ENCODE measurements around the gene QRICH2.
"Not testable (repeated sequence)": the region's sequence is repeated elsewhere in the genome, so short reads cannot be mapped to it uniquely, and the experiment has no call there.

QRICH2 gene

GRCh38 chr17:76312735-76313134, 4.7 kb upstream of the QRICH2 start:
- DNase-seq (ENCODE audit: extremely low read depth, low read depth) = no peak
- H3K4me3 ChIP-seq (replicated peaks; ENCODE audit: low read depth, low read length) = no peak overlapping the region
- TF ChIP-seq CTCF (IDR thresholded peaks at IDR 0.05; ENCODE audit: low read depth, low read length, missing control alignments) = no peak

GRCh38 chr17:76309461-76309860, 1.4 kb upstream of the QRICH2 start:
- no peak for TF ChIP-seq CTCF (IDR thresholded peaks at IDR 0.05; ENCODE audit: low read depth, low read length, missing control alignments)
- no peak overlapping the region for H3K4me3 ChIP-seq (replicated peaks; ENCODE audit: low read depth, low read length)
- no peak for DNase-seq (ENCODE audit: extremely low read depth, low read depth)

- no peak overlapping the region for H3K4me3 ChIP-seq (replicated peaks; ENCODE audit: low read depth, low read length)
- no peak for TF ChIP-seq CTCF (IDR thresholded peaks at IDR 0.05; ENCODE audit: low read depth, low read length, missing control alignments)
- no peak for DNase-seq (ENCODE audit: extremely low read depth, low read depth)
These were observed 644 bp downstream of the QRICH2 start for GRCh38 chr17:76307299-76307965.

- not testable (repeated sequence) for DNase-seq (ENCODE audit: extremely low read depth, low read depth); H3K4me3 ChIP-seq (replicated peaks; ENCODE audit: low read depth, low read length)
These were observed 3.0 kb downstream of the QRICH2 start for GRCh38 chr17:76305135-76305454.

GRCh38 chr17:76304226-76305134, 3.6 kb downstream of the QRICH2 start:
- no peak for TF ChIP-seq CTCF (IDR thresholded peaks at IDR 0.05; ENCODE audit: low read depth, low read length, missing control alignments)
- DNase-seq (ENCODE audit: extremely low read depth, low read depth) = no peak
- H3K4me3 ChIP-seq (replicated peaks; ENCODE audit: low read depth, low read length) = no peak overlapping the region

GRCh38 chr17:76297436-76297835, 10.6 kb downstream of the QRICH2 start:
- no peak for DNase-seq (ENCODE audit: extremely low read depth, low read depth)
- no peak for TF ChIP-seq CTCF (IDR thresholded peaks at IDR 0.05; ENCODE audit: low read depth, low read length, missing control alignments)
- no peak overlapping the region for H3K4me3 ChIP-seq (replicated peaks; ENCODE audit: low read depth, low read length)

GRCh38 chr17:76296889-76297288, 11.2 kb downstream of the QRICH2 start:
- no peak for TF ChIP-seq CTCF (IDR thresholded peaks at IDR 0.05; ENCODE audit: low read depth, low read length, missing control alignments)
- no peak overlapping the region for H3K4me3 ChIP-seq (replicated peaks; ENCODE audit: low read depth, low read length)
- DNase-seq (ENCODE audit: extremely low read depth, low read depth) = no peak

Measured in HFF-Myc (cell line).